NCI-H524 (cell line): Measurements from ENCODE around the gene DCAF12L1.
A peak's percentile ranks its signal among the peaks of the same experiment; 100 is the strongest.

Experiments used
- DNase-seq, 2 experiments: peaks; one replicate each; lab custom pipeline; 2025; lab: John Stamatoyannopoulos, UW

DCAF12L1 gene

GRCh38 chrX:126552313-126553022, at the start of gene DCAF12L1:
DCAF12L1 (minus strand) TSS chrX:126552814; CDS start chrX:126552608, 206 bp downstream.
- DNase-seq = peak in 1 of 2 experiments; percentile 43

DNA sequence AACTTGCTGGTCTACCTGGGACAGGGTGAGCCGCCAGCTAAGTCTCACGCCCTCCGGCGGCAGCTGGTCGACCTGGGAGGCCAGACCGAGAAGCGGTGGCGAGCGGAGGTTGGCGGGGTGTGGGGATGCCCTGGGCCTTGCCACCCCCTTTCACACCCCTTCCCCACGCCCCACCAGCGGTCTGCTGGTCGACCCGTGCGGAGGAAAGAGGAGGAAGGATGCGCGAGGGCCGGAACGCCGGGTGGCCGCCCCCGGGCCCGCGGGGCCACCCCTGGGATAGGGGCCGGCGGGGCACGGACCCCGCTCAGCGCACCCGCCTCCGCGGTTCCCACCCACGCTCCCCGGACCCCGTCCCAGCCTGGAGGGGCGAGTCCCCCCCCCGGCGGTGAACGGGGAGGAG, 28.3 kb upstream of the DCAF12L1 start:
- DNase-seq = no peak

- no peak for DNase-seq
These were observed 23.3 kb upstream of the DCAF12L1 start for GRCh38 chrX:126575911-126576310.

- no peak for DNase-seq
These were observed 4.5 kb upstream of the DCAF12L1 start for GRCh38 chrX:126557151-126557550.

GRCh38 chrX:126551725-126552312, 795 bp downstream of the DCAF12L1 start:
- DNase-seq = no peak

GRCh38 chrX:126551306-126551705, 1.3 kb downstream of the DCAF12L1 start:
- DNase-seq = no peak

- DNase-seq = no peak
These were observed 1.8 kb downstream of the DCAF12L1 start for GRCh38 chrX:126550816-126551215.

DNA sequence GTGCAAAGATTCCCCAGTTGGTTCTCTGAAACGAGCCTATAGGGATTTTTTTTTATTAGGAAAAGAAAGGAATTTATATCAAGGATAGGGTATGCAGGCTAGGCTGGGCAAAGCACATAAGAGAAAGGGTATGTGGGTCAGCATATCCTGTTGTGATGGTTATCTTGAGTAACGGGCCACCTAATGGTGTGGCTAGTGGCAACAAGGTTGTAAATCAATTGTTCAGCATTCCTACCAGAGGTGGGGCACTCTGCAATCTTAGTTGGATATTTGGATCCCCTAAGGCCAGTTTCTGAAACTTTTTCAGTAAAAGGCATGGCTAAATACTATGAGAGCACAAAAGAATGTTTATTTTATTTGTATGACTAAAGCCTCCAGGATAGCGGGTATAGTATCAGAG, 42.7 kb downstream of the DCAF12L1 start:
- no peak for DNase-seq
